Esophagus squamous epithelium (tissue), 5 donors: ENCODE data around the gene PRPH2. TPM values are rescaled to one million over a fixed set of nuclear protein-coding genes. Genes with fewer than 3 reads are reported as not detected.
"Not testable (repeated sequence)": the region's sequence is repeated elsewhere in the genome, so short reads cannot be mapped to it uniquely, and the experiment has no call there.

Experiments used
- DNase-seq: peaks from one replicate; lab custom pipeline; 2025; lab: John Stamatoyannopoulos, UW
- H3K27ac ChIP-seq, 4 donors: fragments of 200-600 bp; sonication (generic); one replicate each; pipeline ENCODE4 v1.5.1; 2016 to 2019; ENCODE audit warnings: mild to moderate bottlenecking in 1 of 4
- H3K27me3 ChIP-seq, 4 donors: fragments of 200-600 bp; sonication (generic); 1 replicate in 3 of 4; 2 replicates in 1 of 4; pipeline versions ENCODE4 v1.5.1 to v1.6.0; 2017 to 2021; ENCODE audit warnings: antibody characterized with exemption in 1 of 4
- H3K36me3 ChIP-seq, 3 donors: fragments of 200-600 bp; sonication (generic); one replicate each; pipeline ENCODE4 v1.5.1; 2016 to 2019
- H3K4me1 ChIP-seq, 3 donors: fragments of 200-600 bp; sonication (generic); one replicate each; pipeline ENCODE4 v1.5.1; 2017 to 2019
- H3K4me3 ChIP-seq, 4 donors: fragments of 200-600 bp; sonication (generic); 1 replicate in 3 of 4; 2 replicates in 1 of 4; pipeline ENCODE4 v1.5.1; 2016 to 2019; ENCODE audit warnings: mild to moderate bottlenecking in 2 of 4, moderate library complexity in 1 of 4
- H3K9me3 ChIP-seq, 3 donors: fragments of 200-600 bp; sonication (generic); one replicate each; pipeline ENCODE4 v1.5.1; 2016 to 2019
- CTCF ChIP-seq, 6 experiments: fragments of 450-650 bp in 4 of 6; fragments of 200-600 bp in 2 of 6; sonication (generic) in 2 of 6; IDR thresholded peaks; one replicate each; pipeline ENCODE4 v1.5.1; 2016 to 2019; ENCODE audit warnings: antibody characterized with exemption in 6 of 6, mild to moderate bottlenecking in 4 of 6, moderate library complexity in 4 of 6
- POLR2A ChIP-seq, 4 donors: fragments of 450-650 bp; IDR thresholded peaks; one replicate each; pipeline ENCODE4 v1.6.1; 2017; ENCODE audit warnings: antibody characterized with exemption in 4 of 4, mild to moderate bottlenecking in 4 of 4, moderate library complexity in 3 of 4
- WGBS, 2 donors: methylation state at CpG; one replicate each; pipeline ENCODE4 v1.1.5; 2018; 5-methylcytosine and 5-hydroxymethylcytosine counted together
- intact Hi-C: fragments of 100-400 bp; cut with DNase I; formaldehyde crosslinking; loops from one replicate; pipeline ENCODE4 v1.15.0; 2022
- total RNA-seq, 4 donors: library from RNA; depleted of rRNA; stranded (reverse); fragments of >200 nt; gene quantifications; one replicate each; pipeline ENCODE4 v1.1.0, GENCODE V29; 2016
- donor health status: DM: yes; HTN: yes; CAD: no.

The PRPH2 gene
- total RNA-seq, 4 donors from 2014 or later, result 0.94 to 1.3 TPM; not detected in 2

- TF ChIP-seq POLR2A (IDR thresholded peaks at IDR 0.05) (no peak), CTCF (IDR thresholded peaks at IDR 0.05) (no peak)
- intact Hi-C loops, result no loop called here
- H3K4me1 ChIP-seq, result peaks cover 7 to 20% (median 8%) of the 10 kb centered on the region in 3 donors
- 60 to 67% methylated on average over 3 of the region's 3 CpGs for WGBS, 2 donors
- no peak overlapping the region for H3K4me3 ChIP-seq
- no peak for DNase-seq
- no peak overlapping the region for H3K27ac ChIP-seq
- peaks cover 7 to 98% (median 38%) of the 10 kb centered on the region in 3 donors for H3K36me3 ChIP-seq
- H3K9me3 ChIP-seq, result no peaks in the 10 kb centered on the region
- H3K27me3 ChIP-seq, result no peaks in the 10 kb centered on the region
These were observed 34.1 kb downstream of the PRPH2 start for GRCh38 chr6:42688281-42688680.

DNA sequence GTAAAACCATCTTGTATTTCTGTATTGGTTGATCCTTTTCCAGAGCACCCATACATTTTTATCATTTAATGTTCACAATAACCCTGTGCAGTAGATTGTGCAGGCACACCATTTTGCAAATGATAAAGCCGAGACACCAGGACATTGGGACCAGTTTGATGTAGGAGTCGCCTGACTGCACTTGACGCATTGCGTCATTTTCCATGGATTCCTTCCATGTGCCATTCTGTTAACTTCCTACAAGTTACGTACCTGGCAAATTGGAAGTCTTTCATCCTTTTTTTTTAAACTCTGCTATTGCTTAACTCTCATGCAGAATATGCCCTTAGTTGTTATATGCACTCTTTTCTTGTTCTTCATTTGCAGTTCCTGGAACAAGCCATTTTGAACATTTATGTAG is 43.0 kb downstream of the PRPH2 start:
- TF ChIP-seq CTCF (IDR thresholded peaks at IDR 0.05) (no peak), POLR2A (IDR thresholded peaks at IDR 0.05) (no peak)
- intact Hi-C loops, result no loop called here
- Histone ChIP-seq H3K36me3 (peaks cover 13 to 100% (median 72%) of the 10 kb centered on the region in 3 donors), H3K4me3 (no peak overlapping the region), H3K27ac (no peak overlapping the region), H3K27me3 (no peaks in the 10 kb centered on the region), H3K9me3 (no peaks in the 10 kb centered on the region), H3K4me1 (no peaks in the 10 kb centered on the region)
- 93 to 100% methylated on average over 5 of the region's 5 CpGs for WGBS, 2 donors
- DNase-seq, result no peak

DNA sequence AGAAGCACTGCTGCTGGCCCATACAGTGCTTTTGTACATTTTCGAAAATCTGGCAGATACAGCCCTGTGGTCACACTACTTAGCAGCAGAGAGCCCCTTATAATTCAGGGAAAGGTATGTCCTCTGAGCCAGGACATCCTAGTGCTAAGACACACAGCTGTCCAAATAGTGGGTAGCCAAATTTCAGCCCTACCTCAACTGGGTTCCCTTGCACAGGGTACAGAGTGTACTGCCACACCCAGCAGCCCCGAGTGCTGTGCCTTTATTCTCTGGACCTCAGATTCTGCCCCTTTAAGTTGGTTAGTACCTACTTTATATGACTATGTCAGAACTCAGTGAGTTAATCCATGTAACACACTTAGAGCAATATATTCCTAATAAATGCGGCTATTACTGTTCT is 47.6 kb downstream of the PRPH2 start:
- H3K27ac ChIP-seq, result no peak overlapping the region
- 85 to 86% methylated on average over 3 of the region's 3 CpGs for WGBS, 2 donors
- no peaks in the 10 kb centered on the region for H3K4me1 ChIP-seq
- no peaks in the 10 kb centered on the region for H3K9me3 ChIP-seq
- no peak for DNase-seq
- H3K36me3 ChIP-seq, result peaks cover 5 to 100% (median 64%) of the 10 kb centered on the region in 3 donors
- TF ChIP-seq POLR2A (IDR thresholded peaks at IDR 0.05) (no peak), CTCF (IDR thresholded peaks at IDR 0.05) (no peak)
- intact Hi-C loops, result no loop called here
- no peaks in the 10 kb centered on the region for H3K27me3 ChIP-seq
- H3K4me3 ChIP-seq, result no peak overlapping the region

DNA sequence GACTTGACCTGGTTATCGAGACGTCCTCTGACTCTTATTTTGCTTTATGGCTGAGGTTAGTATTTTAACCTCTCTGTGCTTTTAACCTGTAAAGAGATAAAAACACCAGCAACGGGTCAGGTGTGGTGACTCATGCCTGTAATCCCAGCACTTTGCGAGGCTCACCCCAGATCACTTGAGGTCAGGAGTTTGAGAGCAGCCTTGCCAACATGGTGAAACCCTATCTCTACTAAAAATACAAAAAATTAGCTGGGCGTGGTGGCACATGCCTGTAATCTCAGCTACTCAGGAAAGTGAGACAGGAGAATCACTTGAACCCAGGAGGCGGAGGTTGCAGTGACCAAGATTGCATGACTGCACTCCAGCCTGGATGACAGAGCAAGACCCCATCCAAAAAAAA is 48.0 kb downstream of the PRPH2 start:
- DNase-seq, H3K27me3 ChIP-seq, H3K27ac ChIP-seq, intact Hi-C loops, H3K4me3 ChIP-seq, H3K4me1 ChIP-seq, H3K9me3 ChIP-seq: not testable (repeated sequence)
- H3K36me3 ChIP-seq, result peaks cover 5 to 100% (median 62%) of the 10 kb centered on the region in 3 donors
- WGBS, 2 donors, result 79 to 80% methylated on average over 5 to 6 of the region's 6 CpGs

GRCh38 chr6:42664718-42665117 is 57.7 kb downstream of the PRPH2 start:
- H3K36me3 ChIP-seq, result peaks cover 0 to 93% (median 43%) of the 10 kb centered on the region in 3 donors
- TF ChIP-seq CTCF (IDR thresholded peaks at IDR 0.05) (no peak), POLR2A (IDR thresholded peaks at IDR 0.05) (no peak)
- WGBS, 2 donors, result 88 to 94% methylated on average over 2 of the region's 2 CpGs
- intact Hi-C loops, result loop anchor here (5.0 kb wide), 2 partner anchors 63 to 213 kb away; partner anchors contain the start of gene RPL7L1
- no peaks in the 10 kb centered on the region for H3K27me3 ChIP-seq
- H3K4me3 ChIP-seq, result no peak overlapping the region
- no peak for DNase-seq
- H3K27ac ChIP-seq, result no peak overlapping the region
- no peaks in the 10 kb centered on the region for H3K4me1 ChIP-seq
- H3K9me3 ChIP-seq, result no peaks in the 10 kb centered on the region
